ENCODE results near the gene UCK1.

The UCK1 gene

DNA sequence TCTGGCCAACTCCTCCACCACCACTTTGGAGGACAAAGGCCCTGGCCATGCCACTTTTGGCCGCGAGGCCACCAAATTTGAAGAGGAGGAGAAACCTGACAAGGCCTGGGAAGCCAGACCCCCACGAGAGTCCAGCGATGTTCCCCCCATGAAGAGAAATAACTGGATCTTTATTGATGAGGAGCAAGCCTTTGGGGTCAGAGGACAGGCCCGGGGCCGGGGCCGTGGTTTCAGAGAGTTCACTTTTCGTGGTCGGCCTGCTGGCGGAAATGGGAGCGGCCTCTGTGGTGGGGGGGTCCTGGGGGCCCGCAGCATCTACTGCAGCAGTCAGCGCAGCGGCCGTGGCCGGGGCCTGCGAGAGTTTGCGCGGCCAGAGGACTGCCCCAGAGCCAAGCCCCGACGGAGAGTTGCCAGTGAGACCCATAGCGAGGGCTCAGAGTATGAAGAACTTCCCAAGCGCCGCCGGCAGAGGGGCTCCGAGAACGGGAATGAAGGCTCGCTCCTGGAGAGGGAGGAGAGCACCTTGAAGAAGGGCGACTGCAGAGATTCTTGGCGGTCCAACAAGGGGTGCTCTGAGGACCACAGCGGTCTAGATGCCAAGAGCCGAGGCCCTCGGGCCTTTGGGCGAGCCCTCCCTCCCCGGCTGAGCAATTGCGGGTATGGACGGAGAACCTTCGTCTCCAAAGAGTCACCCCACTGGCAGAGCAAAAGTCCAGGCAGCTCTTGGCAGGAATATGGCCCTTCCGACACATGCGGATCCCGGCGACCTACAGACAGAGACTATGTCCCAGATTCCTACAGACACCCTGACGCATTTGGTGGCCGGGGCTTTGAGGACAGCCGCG lies 55.7 kb downstream of the UCK1 start:
- CTCF ChIA-PET, result interaction anchor here (0.7 kb wide), 1 partner anchor 18 kb away, joined by 6 read pairs; no protein-coding TSS in a partner anchor
- DNase-seq (ENCODE audit: extremely low spot score), result no peak
- TF ChIP-seq ELF4 (IDR thresholded peaks at IDR 0.05) (no peak), CTBP1 (IDR thresholded peaks at IDR 0.05; ENCODE audit: borderline replicate concordance) (no peak), HDGF (IDR thresholded peaks at IDR 0.05; ENCODE audit: borderline replicate concordance) (no peak)
- POLR2A ChIA-PET, result interaction anchor here (1.7 kb wide), 1 partner anchor 102 kb away, joined by 3 read pairs; no protein-coding TSS in a partner anchor

- ChIA-PET CTCF (no interaction called here), POLR2A (interaction anchor here (1.7 kb wide), 1 partner anchor 102 kb away, joined by 3 read pairs; no protein-coding TSS in a partner anchor)
- TF ChIP-seq FOXM1 (IDR thresholded peaks at IDR 0.05; ENCODE audit: borderline replicate concordance) (no peak), L3MBTL2 (conservative IDR thresholded peaks at IDR 0.05) (no peak), ARNT (IDR thresholded peaks at IDR 0.05) (no peak)
- TF ChIP-seq, protein P1, sequence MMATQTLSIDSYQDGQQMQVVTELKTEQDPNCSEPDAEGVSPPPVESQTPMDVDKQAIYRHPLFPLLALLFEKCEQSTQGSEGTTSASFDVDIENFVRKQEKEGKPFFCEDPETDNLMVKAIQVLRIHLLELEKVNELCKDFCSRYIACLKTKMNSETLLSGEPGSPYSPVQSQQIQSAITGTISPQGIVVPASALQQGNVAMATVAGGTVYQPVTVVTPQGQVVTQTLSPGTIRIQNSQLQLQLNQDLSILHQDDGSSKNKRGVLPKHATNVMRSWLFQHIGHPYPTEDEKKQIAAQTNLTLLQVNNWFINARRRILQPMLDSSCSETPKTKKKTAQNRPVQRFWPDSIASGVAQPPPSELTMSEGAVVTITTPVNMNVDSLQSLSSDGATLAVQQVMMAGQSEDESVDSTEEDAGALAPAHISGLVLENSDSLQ (IDR thresholded peaks at IDR 0.05), result no peak
- DNase-seq (ENCODE audit: extremely low spot score), result no peak
These were observed 56.4 kb downstream of the UCK1 start for GRCh38 chr9:131474711-131475110.

- no peak for DNase-seq (ENCODE audit: extremely low spot score)
- POLR2A ChIA-PET, result interaction anchor here (1.7 kb wide), 1 partner anchor 101 kb away, joined by 3 read pairs; no protein-coding TSS in a partner anchor
- TF ChIP-seq ELF4 (IDR thresholded peaks at IDR 0.05) (no peak), SP1 (IDR thresholded peaks at IDR 0.05) (no peak), L3MBTL2 (conservative IDR thresholded peaks at IDR 0.05) (no peak), FOXK2 (IDR thresholded peaks at IDR 0.05) (no peak), TARDBP (IDR thresholded peaks at IDR 0.05) (no peak), FOXA1 (IDR thresholded peaks at IDR 0.05) (no peak), ARNT (IDR thresholded peaks at IDR 0.05) (no peak), BHLHE40 (IDR thresholded peaks at IDR 0.05; ENCODE audit: borderline replicate concordance) (no peak), ZNF384 (IDR thresholded peaks at IDR 0.05) (no peak), HDGF (IDR thresholded peaks at IDR 0.05; ENCODE audit: borderline replicate concordance) (no peak), CTBP1 (IDR thresholded peaks at IDR 0.05; ENCODE audit: borderline replicate concordance) (no peak), NFRKB (IDR thresholded peaks at IDR 0.05) (no peak), LEF1 (IDR thresholded peaks at IDR 0.05; ENCODE audit: borderline replicate concordance) (no peak), FOXM1 (IDR thresholded peaks at IDR 0.05; ENCODE audit: borderline replicate concordance) (no peak), SUZ12 (IDR thresholded peaks at IDR 0.05) (no peak)
- TF ChIP-seq, protein P1 (IDR thresholded peaks at IDR 0.05), result no peak
- CTCF ChIA-PET, result no interaction called here
These were observed 57.2 kb downstream of the UCK1 start for GRCh38 chr9:131473891-131474290.
